Mononuclear cell (primary cell): ENCODE measurements around the gene TMEM179B. TPM values are rescaled to one million over a fixed set of nuclear protein-coding genes. Genes with fewer than 3 reads are reported as not detected.
A peak's percentile ranks its signal among the peaks of the same experiment; 100 is the strongest.
"Not testable (repeated sequence)": the region's sequence is repeated elsewhere in the genome, so short reads cannot be mapped to it uniquely, and the experiment has no call there.

Experiments used
- H3K27me3 ChIP-seq: 2 replicates; pipeline ENCODE4 v1.6.0; 2011; ENCODE audit warnings: low read length, control low read depth; ENCODE audit not compliant: insufficient read depth
- H3K4me1 ChIP-seq: 2 replicates; pipeline ENCODE4 v1.5.1; 2011; ENCODE audit warnings: mild to moderate bottlenecking, low read length, control low read depth; ENCODE audit not compliant: insufficient read depth
- H3K4me3 ChIP-seq: 2 replicates; pipeline ENCODE4 v1.5.1; 2011; ENCODE audit warnings: mild to moderate bottlenecking, low read length, moderate library complexity
- H3K9me3 ChIP-seq: 2 replicates; pipeline ENCODE4 v1.5.1; 2011; ENCODE audit warnings: low read depth, mild to moderate bottlenecking, control low read depth, low read length
- total RNA-seq: library from RNA; depleted of rRNA; stranded (reverse); fragments of >200 nt; gene quantifications from one replicate; pipeline ENCODE4 v1.2.3, GENCODE V29; 2012

TMEM179B gene
- total RNA-seq: 25.8 TPM

GRCh38 chr11:62787005-62787759 is at the start of gene TMEM179B:
TMEM179B (plus strand) TSS chr11:62787402; CDS start chr11:62787432, 30 bp downstream.
- peak within 1 kb of the TSS; percentile 65 for H3K4me3 ChIP-seq
- no peaks in the 10 kb centered on the region for H3K9me3 ChIP-seq
- H3K4me1 ChIP-seq: peaks cover 53% of the 10 kb centered on the region
- no peaks in the 10 kb centered on the region for H3K27me3 ChIP-seq

- H3K4me1 ChIP-seq: peaks cover 11% of the 10 kb centered on the region
- H3K4me3 ChIP-seq: no peak overlapping the region
- H3K27me3 ChIP-seq: no peaks in the 10 kb centered on the region
- no peaks in the 10 kb centered on the region for H3K9me3 ChIP-seq
Measured at GRCh38 chr11:62747475-62748160, 39.6 kb upstream of the TMEM179B start.

- H3K9me3 ChIP-seq, H3K4me3 ChIP-seq, H3K27me3 ChIP-seq: not testable (repeated sequence)
- H3K4me1 ChIP-seq: peaks cover 23% of the 10 kb centered on the region
Measured at GRCh38 chr11:62749931-62750330, 37.3 kb upstream of the TMEM179B start.

- peaks cover 23% of the 10 kb centered on the region for H3K4me1 ChIP-seq
- no peak overlapping the region for H3K4me3 ChIP-seq
- H3K27me3 ChIP-seq: no peaks in the 10 kb centered on the region
- no peaks in the 10 kb centered on the region for H3K9me3 ChIP-seq
Measured at GRCh38 chr11:62752177-62752785, 34.9 kb upstream of the TMEM179B start.

- H3K27me3 ChIP-seq: no peaks in the 10 kb centered on the region
- no peaks in the 10 kb centered on the region for H3K9me3 ChIP-seq
- H3K4me1 ChIP-seq: peaks cover 23% of the 10 kb centered on the region
- H3K4me3 ChIP-seq: peak overlapping the region; percentile 82
Measured at GRCh38 chr11:62752994-62753735, 34.0 kb upstream of the TMEM179B start.

- H3K27me3 ChIP-seq: no peaks in the 10 kb centered on the region
- H3K4me1 ChIP-seq: peaks cover 23% of the 10 kb centered on the region
- no peaks in the 10 kb centered on the region for H3K9me3 ChIP-seq
- H3K4me3 ChIP-seq: peak within 1 kb of the TSS; percentile 82
Measured at GRCh38 chr11:62753736-62754603, 33.2 kb upstream of the TMEM179B start, which contains the start of gene ZBTB3. ZBTB3 (minus strand) TSS chr11:62754160; CDS start chr11:62753664, 496 bp downstream.

- Histone ChIP-seq H3K27me3 (no peaks in the 10 kb centered on the region), H3K4me1 (peaks cover 23% of the 10 kb centered on the region), H3K9me3 (no peaks in the 10 kb centered on the region), H3K4me3 (no peak overlapping the region)
Measured at GRCh38 chr11:62755086-62755615, 32.1 kb upstream of the TMEM179B start.

- Histone ChIP-seq H3K9me3 (no peaks in the 10 kb centered on the region), H3K4me3 (no peak overlapping the region), H3K4me1 (peaks cover 23% of the 10 kb centered on the region), H3K27me3 (no peaks in the 10 kb centered on the region)
Measured at GRCh38 chr11:62757846-62758788, 29.1 kb upstream of the TMEM179B start.

GRCh38 chr11:62760867-62761227 is 26.4 kb upstream of the TMEM179B start:
- H3K9me3 ChIP-seq, H3K27me3 ChIP-seq, H3K4me3 ChIP-seq: not testable (repeated sequence)
- H3K4me1 ChIP-seq: peaks cover 22% of the 10 kb centered on the region

GRCh38 chr11:62770778-62771143 is 16.4 kb upstream of the TMEM179B start:
- peaks cover 32% of the 10 kb centered on the region for H3K4me1 ChIP-seq
- peak overlapping the region; percentile 66 for H3K4me3 ChIP-seq
- no peaks in the 10 kb centered on the region for H3K9me3 ChIP-seq
- H3K27me3 ChIP-seq: no peaks in the 10 kb centered on the region

GRCh38 chr11:62771144-62772021 is 15.8 kb upstream of the TMEM179B start, which contains the start of gene TAF6L:
TAF6L (plus strand) TSS chr11:62771396; CDS start chr11:62775784, 4,388 bp downstream.
- H3K4me3 ChIP-seq: peak within 1 kb of the TSS; percentile 66
- H3K9me3 ChIP-seq: no peaks in the 10 kb centered on the region
- H3K4me1 ChIP-seq: peaks cover 32% of the 10 kb centered on the region
- H3K27me3 ChIP-seq: no peaks in the 10 kb centered on the region

- H3K9me3 ChIP-seq: no peaks in the 10 kb centered on the region
- no peak overlapping the region for H3K4me3 ChIP-seq
- H3K27me3 ChIP-seq: no peaks in the 10 kb centered on the region
- H3K4me1 ChIP-seq: peaks cover 32% of the 10 kb centered on the region
Measured at GRCh38 chr11:62774407-62774806, 12.8 kb upstream of the TMEM179B start.
